ENCODE measurements around the gene MYO3B.

MYO3B gene

GRCh38 chr2:170222842-170223241 is 44.9 kb downstream of the MYO3B start:
- TF ChIP-seq CTCF (IDR thresholded peaks at IDR 0.05): no peak
- DNase-seq (ENCODE audit: low spot score): no peak
- Histone ChIP-seq H3K27ac (no peak overlapping the region), H3K4me3 (no peak overlapping the region)

- no peak for DNase-seq (ENCODE audit: low spot score)
- no peak overlapping the region for H3K27ac ChIP-seq
- no peak for TF ChIP-seq CTCF (IDR thresholded peaks at IDR 0.05)
- H3K4me3 ChIP-seq: no peak overlapping the region
These were observed 46.8 kb downstream of the MYO3B start for GRCh38 chr2:170224692-170225294.

GRCh38 chr2:170226216-170226615 is 48.3 kb downstream of the MYO3B start:
- TF ChIP-seq CTCF (IDR thresholded peaks at IDR 0.05): no peak
- H3K4me3 ChIP-seq: no peak overlapping the region

GRCh38 chr2:170227507-170227947 is 49.6 kb downstream of the MYO3B start:
- no peak for DNase-seq (ENCODE audit: low spot score)
- TF ChIP-seq CTCF (IDR thresholded peaks at IDR 0.05): no peak
- Histone ChIP-seq H3K27ac (no peak overlapping the region), H3K4me3 (no peak overlapping the region)

More at GRCh38 chr2:170226216-170226615, 48.3 kb downstream of the MYO3B start:
- no peak overlapping the region for H3K27ac ChIP-seq
- no peak for DNase-seq (ENCODE audit: low spot score)

GRCh38 chr2:170227951-170228350 is 50.0 kb downstream of the MYO3B start:
- H3K27ac ChIP-seq: no peak overlapping the region
- H3K4me3 ChIP-seq: no peak overlapping the region
- DNase-seq (ENCODE audit: low spot score): no peak
- no peak for TF ChIP-seq CTCF (IDR thresholded peaks at IDR 0.05)

GRCh38 chr2:170228429-170228828 is 50.5 kb downstream of the MYO3B start:
- H3K27ac ChIP-seq: no peak overlapping the region
- H3K4me3 ChIP-seq: no peak overlapping the region
- TF ChIP-seq CTCF (IDR thresholded peaks at IDR 0.05): no peak
- DNase-seq (ENCODE audit: low spot score): no peak

GRCh38 chr2:170229125-170229524 is 51.2 kb downstream of the MYO3B start:
- Histone ChIP-seq H3K4me3 (no peak overlapping the region), H3K27ac (no peak overlapping the region)
- no peak for TF ChIP-seq CTCF (IDR thresholded peaks at IDR 0.05)
- DNase-seq (ENCODE audit: low spot score): no peak

Measured in coronary artery (tissue), 2 donors.